Esophagus muscularis mucosa (tissue), 3 donors: ENCODE measurements around the gene SMAD9.

ENCODE experiments used
- CTCF ChIP-seq, 3 experiments: fragments of 200-600 bp in 2 of 3; fragments of 450-650 bp in 1 of 3; sonication (generic) in 2 of 3; IDR thresholded peaks; one replicate each; pipeline ENCODE4 v1.5.1; 2017 to 2019; ENCODE audit warnings: antibody characterized with exemption in 3 of 3, mild to moderate bottlenecking in 2 of 3, moderate library complexity in 1 of 3
- POLR2A ChIP-seq: fragments of 450-650 bp; IDR thresholded peaks from one replicate; pipeline ENCODE4 v1.6.1; 2017; ENCODE audit warnings: antibody characterized with exemption, moderate library complexity, mild to moderate bottlenecking, low read depth

- no peak for TF ChIP-seq CTCF (IDR thresholded peaks at IDR 0.05)
- TF ChIP-seq POLR2A: no peak
These were observed 7.7 kb downstream of the SMAD9 start for GRCh38 chr13:36912369-36912768.
